HG03097 (cell line): ENCODE results near the gene STX16.

Source experiments
- ATAC-seq: cut with Tn5 transposase; IDR thresholded peaks from one replicate; pipeline ENCODE4 v1.9.1; 2021; ENCODE audit not compliant: unreplicated experiment, low FRiP score

Gene STX16

GRCh38 chr20:58651946-58652605 lies 993 bp downstream of the STX16 start:
- ATAC-seq = peak; percentile 34

- peak; percentile 11 for ATAC-seq
Observed at GRCh38 chr20:58652606-58653294, 1.7 kb downstream of the STX16 start.

GRCh38 chr20:58654337-58654736 lies 3.3 kb downstream of the STX16 start:
- no peak for ATAC-seq

- no peak for ATAC-seq
Observed at GRCh38 chr20:58655328-58656107, 4.4 kb downstream of the STX16 start.

- no peak for ATAC-seq
Observed at GRCh38 chr20:58656831-58657230, 5.7 kb downstream of the STX16 start.

GRCh38 chr20:58657262-58657661 lies 6.2 kb downstream of the STX16 start:
- no peak for ATAC-seq

- no peak for ATAC-seq
Observed at GRCh38 chr20:58657986-58658385, 6.9 kb downstream of the STX16 start.

GRCh38 chr20:58658760-58659159 lies 7.7 kb downstream of the STX16 start:
- no peak for ATAC-seq

- ATAC-seq = no peak
Observed at GRCh38 chr20:58659841-58660240, 8.8 kb downstream of the STX16 start.

- ATAC-seq = no peak
Observed at GRCh38 chr20:58660855-58661597, 9.9 kb downstream of the STX16 start.

GRCh38 chr20:58661598-58662473 lies 10.8 kb downstream of the STX16 start:
- ATAC-seq = no peak

- ATAC-seq = no peak
Observed at GRCh38 chr20:58664331-58664730, 13.2 kb downstream of the STX16 start.

- no peak for ATAC-seq
Observed at GRCh38 chr20:58664883-58665282, 13.8 kb downstream of the STX16 start.

- no peak for ATAC-seq
Observed at GRCh38 chr20:58665606-58666005, 14.5 kb downstream of the STX16 start.

- ATAC-seq = no peak
Observed at GRCh38 chr20:58666702-58667101, 15.6 kb downstream of the STX16 start.

- no peak for ATAC-seq
Observed at GRCh38 chr20:58667975-58668374, 16.9 kb downstream of the STX16 start.

GRCh38 chr20:58668901-58669286 lies 17.8 kb downstream of the STX16 start:
- ATAC-seq = no peak

- peak; percentile 40 for ATAC-seq
Observed at GRCh38 chr20:58669287-58670006, 18.4 kb downstream of the STX16 start.

GRCh38 chr20:58670102-58670501 lies 19.0 kb downstream of the STX16 start:
- no peak for ATAC-seq
